GM20000 (cell line): ENCODE results near the gene KLHDC7B.
A peak's percentile ranks its signal among the peaks of the same experiment; 100 is the strongest.

ENCODE experiments used
- DNase-seq: peaks from one replicate; pipeline ENCODE4 v3.0.0; 2012; ENCODE audit warnings: low spot score
- CTCF ChIP-seq: IDR thresholded peaks from 2 replicates; pipeline ENCODE4 v1.5.1; 2012; ENCODE audit warnings: mild to moderate bottlenecking, control low read depth; ENCODE audit errors: extremely low read depth, missing control alignments

The KLHDC7B gene

DNA sequence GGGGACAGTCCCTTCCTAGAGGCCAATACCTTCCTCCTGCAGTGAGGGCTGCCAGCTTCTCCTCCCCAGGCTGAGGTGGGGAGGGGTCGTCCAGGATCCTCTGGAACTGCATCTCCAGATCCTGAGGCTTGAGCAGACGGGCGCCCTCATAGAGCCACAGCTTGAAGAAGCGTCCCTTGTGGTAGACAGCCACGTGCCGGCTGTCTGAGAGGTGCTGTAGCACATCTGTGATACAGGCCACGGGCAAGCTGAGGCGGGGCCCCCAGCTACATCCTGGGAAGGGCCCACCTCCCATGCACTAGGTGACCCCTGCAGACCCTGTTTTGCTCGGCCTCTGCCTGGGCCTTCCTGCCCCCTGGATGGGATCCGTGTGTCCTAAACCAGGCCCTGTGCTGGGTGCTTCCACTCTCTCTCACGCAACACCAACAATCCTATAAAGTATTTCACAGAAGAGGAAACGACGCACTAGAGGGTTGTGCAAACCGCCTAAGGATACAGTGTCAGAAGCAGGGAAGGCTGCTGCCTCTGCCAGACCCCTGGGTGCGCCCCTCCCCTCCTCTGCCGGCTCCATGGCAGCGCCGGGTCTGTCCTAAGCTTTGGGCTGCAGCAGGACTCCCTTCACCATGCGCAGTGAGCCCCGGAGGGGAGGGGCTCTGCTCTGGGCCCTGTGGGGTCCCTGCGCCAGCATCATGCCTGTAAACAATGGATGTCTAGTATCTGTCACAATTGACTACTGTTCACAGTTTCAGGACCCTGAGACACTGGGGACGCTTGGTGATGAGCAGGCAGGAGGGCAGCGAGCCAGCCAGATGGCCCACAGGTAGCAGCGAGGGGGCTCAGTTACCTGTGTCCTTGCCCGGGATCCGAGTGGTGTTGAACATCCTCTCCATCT lies 28.0 kb downstream of the KLHDC7B start:
- DNase-seq: no peak
- TF ChIP-seq CTCF: no peak

DNA sequence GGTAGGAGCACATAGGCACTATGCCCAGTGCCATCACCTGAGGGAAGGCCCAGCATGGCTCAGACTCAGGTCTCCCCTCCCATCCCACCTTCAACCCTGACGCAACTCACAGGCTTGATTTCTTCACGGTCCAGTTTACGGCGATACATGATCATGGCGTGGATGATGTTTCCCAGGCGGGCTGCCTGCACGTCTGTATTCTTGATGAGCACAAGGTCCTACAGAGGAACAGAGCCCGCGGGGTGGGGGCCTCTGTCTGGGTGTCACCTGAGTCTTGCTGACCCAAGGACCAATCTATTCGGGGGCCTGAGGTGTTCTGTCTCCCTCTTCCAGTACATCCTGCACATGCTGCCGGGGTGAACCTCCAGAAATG lies 28.7 kb downstream of the KLHDC7B start:
- TF ChIP-seq CTCF: no peak

DNA sequence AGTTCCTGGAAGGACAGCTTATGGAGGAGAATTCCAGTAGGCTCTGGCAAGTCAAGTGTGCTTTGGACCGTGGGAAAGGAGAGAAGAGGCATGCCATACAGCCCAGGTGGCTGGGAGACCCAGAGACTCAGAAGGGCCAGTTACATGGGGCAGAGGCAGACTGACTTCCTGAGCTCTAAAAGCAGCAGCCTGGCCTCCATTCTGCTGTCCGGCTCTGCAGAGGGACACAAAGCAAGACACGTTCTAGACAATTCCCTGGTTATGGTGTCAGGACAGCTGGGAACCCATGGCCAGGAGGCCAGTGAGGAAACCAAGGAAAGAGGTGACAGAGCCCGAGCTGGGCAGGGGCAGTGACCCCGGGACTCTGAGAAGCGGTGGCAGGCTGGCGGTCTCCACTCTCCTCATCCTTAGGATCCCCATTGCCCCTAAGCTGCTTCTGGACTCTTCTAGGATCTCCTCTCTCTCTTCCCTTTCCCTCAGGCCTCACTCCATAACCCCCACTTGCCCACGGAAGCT lies 29.8 kb downstream of the KLHDC7B start:
- TF ChIP-seq CTCF: no peak

More for the DNA sequence above, 28.7 kb downstream of the KLHDC7B start:
- DNase-seq: no peak

DNA sequence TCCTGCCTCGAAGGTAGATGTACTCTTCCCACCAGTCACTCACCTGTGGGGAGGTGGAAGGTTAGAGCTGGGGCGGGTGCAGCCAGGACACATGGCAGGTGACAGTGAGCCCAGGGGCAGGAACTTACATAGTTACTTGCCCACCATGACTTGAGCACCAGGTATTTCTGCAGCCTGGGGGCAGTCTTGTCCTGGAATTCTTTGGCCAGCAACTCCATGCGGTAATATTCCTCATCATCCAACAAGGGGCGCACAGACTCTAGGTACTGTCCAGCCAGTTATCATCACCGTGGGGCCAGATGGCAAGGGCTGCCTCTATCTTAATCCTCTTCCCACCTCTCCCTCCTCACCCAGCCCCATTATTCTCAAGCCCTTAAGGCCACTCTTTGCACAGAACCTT lies 30.4 kb downstream of the KLHDC7B start:
- no peak for TF ChIP-seq CTCF
- DNase-seq: no peak

More for the DNA sequence above, 29.8 kb downstream of the KLHDC7B start:
- no peak for DNase-seq

DNA sequence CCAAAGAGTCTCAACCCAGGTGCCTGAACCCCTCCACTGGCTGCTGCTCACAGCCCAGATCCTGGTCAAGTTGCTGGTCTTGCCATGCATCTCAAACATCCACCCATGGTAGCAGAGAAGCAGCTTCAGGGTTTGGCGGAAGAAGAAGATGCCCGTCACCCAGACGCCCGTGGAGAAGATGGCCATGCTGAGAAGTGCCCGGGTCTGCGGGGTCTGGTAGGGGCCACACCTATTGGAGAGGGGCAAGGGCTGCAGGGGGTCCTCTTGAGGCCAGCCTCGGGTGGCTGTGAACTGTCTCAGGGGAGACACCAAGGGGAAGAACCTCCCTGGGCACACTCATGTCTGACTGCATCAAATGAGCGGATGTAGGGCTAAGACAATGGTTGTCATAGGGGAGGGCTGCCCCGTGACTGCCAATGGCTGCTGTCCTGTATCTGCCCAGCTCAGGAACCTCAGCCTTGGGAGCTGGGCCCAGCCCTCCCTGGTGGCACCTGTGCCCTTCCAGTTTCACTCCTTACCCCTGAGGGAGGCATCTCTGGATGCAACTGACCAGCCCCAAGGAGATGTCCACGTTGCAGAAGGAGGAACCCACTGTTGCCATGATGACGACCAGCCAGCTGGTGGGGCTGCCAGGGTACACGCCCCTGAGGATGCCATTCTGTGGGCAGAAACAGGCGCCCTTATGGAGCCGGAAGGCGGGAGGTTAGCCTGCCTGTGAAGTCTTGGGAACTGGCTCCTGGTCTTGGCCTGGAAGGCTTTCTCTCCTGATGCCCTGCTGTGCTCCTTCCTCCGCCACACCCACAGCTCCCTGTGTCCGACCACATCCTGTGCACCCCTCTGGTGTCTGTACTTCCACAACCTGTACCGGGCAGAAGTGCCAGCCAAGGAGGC lies 31.4 kb downstream of the KLHDC7B start:
- no peak for TF ChIP-seq CTCF
- DNase-seq: no peak

DNA sequence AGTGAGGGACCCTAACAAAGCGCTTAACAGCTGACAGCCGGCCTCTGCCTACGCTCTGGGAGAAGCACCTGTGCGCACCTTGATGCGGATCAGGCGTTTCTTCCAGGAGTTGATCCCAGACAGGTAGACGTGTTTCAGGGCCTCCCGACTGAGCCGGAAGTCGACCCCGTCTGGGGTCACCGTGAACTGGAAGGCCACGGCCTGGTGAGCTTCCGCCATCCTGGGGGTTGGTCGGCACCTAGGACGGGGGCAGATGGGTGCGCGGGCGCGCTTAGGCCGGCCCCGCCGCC lies 31.9 kb downstream of the KLHDC7B start:
- no peak for DNase-seq
- TF ChIP-seq CTCF: no peak

- no peak for TF ChIP-seq CTCF
- peak; percentile 30 for DNase-seq
Measured at GRCh38 chr22:50577987-50578775, 32.5 kb downstream of the KLHDC7B start, which contains the start of gene CPT1B. TSS of gene CPT1B (minus strand) at chr22:50578427. CDS start at chr22:50577915, 512 bp downstream.
